Stimulated activated naive CD4-positive, alpha-beta T cell (primary cell): ENCODE measurements around the gene CTSS.
"Not testable (repeated sequence)": the region's sequence is repeated elsewhere in the genome, so short reads cannot be mapped to it uniquely, and the experiment has no call there.

Experiments used
- DNase-seq, 6 experiments: peaks; one replicate each; lab custom pipeline; 2025; lab: John Stamatoyannopoulos, UW

The CTSS gene

GRCh38 chr1:150765296-150765976, at the start of gene CTSS:
CTSS (minus strand) TSS chr1:150765778; CDS start chr1:150764763, 1,015 bp downstream.
- DNase-seq = peak in 3 of 6 experiments; percentile 37 to 50 (median 39)

- DNase-seq = no peak
Observed at GRCh38 chr1:150813028-150813707, 47.6 kb upstream of the CTSS start.

GRCh38 chr1:150810958-150811659, 45.5 kb upstream of the CTSS start:
- no peak for DNase-seq

GRCh38 chr1:150809651-150810050, 44.1 kb upstream of the CTSS start:
- DNase-seq = no peak

- DNase-seq = no peak
Observed at GRCh38 chr1:150808846-150809245, 43.3 kb upstream of the CTSS start.

- DNase-seq = no peak
Observed at GRCh38 chr1:150808121-150808520, 42.5 kb upstream of the CTSS start, which contains the start of gene CTSK. CTSK (minus strand) TSS chr1:150808260; CDS start chr1:150806805, 1,455 bp downstream.

GRCh38 chr1:150807249-150808023, 41.9 kb upstream of the CTSS start:
- DNase-seq = no peak

GRCh38 chr1:150805899-150806298, 40.3 kb upstream of the CTSS start:
- DNase-seq = no peak

- DNase-seq = no peak
Observed at GRCh38 chr1:150804671-150805070, 39.1 kb upstream of the CTSS start.

- DNase-seq = no peak
Observed at GRCh38 chr1:150799089-150799488, 33.5 kb upstream of the CTSS start.

- DNase-seq = no peak
Observed at GRCh38 chr1:150798525-150798924, 32.9 kb upstream of the CTSS start.

GRCh38 chr1:150796374-150796773, 30.8 kb upstream of the CTSS start:
- DNase-seq = no peak

GRCh38 chr1:150793778-150794177, 28.2 kb upstream of the CTSS start:
- DNase-seq = not testable (repeated sequence)

- DNase-seq = no peak
Observed at GRCh38 chr1:150793221-150793620, 27.6 kb upstream of the CTSS start.

GRCh38 chr1:150791585-150791984, 26.0 kb upstream of the CTSS start:
- DNase-seq = no peak

- no peak for DNase-seq
Observed at GRCh38 chr1:150789396-150789795, 23.8 kb upstream of the CTSS start.

- no peak for DNase-seq
Observed at GRCh38 chr1:150788946-150789345, 23.4 kb upstream of the CTSS start.

- no peak for DNase-seq
Observed at GRCh38 chr1:150787455-150787854, 21.9 kb upstream of the CTSS start.

- no peak for DNase-seq
Observed at GRCh38 chr1:150780510-150780909, 14.9 kb upstream of the CTSS start.

GRCh38 chr1:150778409-150778808, 12.8 kb upstream of the CTSS start:
- no peak for DNase-seq

GRCh38 chr1:150777544-150777943, 12.0 kb upstream of the CTSS start:
- DNase-seq = no peak

GRCh38 chr1:150775931-150776505, 10.4 kb upstream of the CTSS start:
- not testable (repeated sequence) for DNase-seq
